GM12874 (cell line): ENCODE measurements around the gene PROSER3.
A peak's percentile ranks its signal among the peaks of the same experiment; 100 is the strongest.

Experiments used
- CTCF ChIP-seq: IDR thresholded peaks from 2 replicates; pipeline ENCODE4 v1.5.1; 2011; ENCODE audit warnings: low read depth, mild to moderate bottlenecking, control low read depth, low read length, moderate library complexity; ENCODE audit not compliant: insufficient read depth

Gene PROSER3

GRCh38 chr19:35738021-35738886, 19.7 kb upstream of the PROSER3 start:
- no peak for TF ChIP-seq CTCF

GRCh38 chr19:35738887-35739229, 19.1 kb upstream of the PROSER3 start:
- no peak for TF ChIP-seq CTCF

GRCh38 chr19:35739275-35740107, 18.5 kb upstream of the PROSER3 start:
- no peak for TF ChIP-seq CTCF

GRCh38 chr19:35740108-35740422, 17.9 kb upstream of the PROSER3 start:
- TF ChIP-seq CTCF = no peak

- TF ChIP-seq CTCF = peak; percentile 28
These were observed 17.4 kb upstream of the PROSER3 start for GRCh38 chr19:35740423-35741202.

- TF ChIP-seq CTCF = no peak
These were observed 16.8 kb upstream of the PROSER3 start for GRCh38 chr19:35741203-35741515.

GRCh38 chr19:35742121-35742724, 15.8 kb upstream of the PROSER3 start, which contains the start of gene IGFLR1:
Gene IGFLR1, minus strand, starts transcription at chr19:35742452. Its CDS starts 1,272 bp downstream, at chr19:35741180.
- TF ChIP-seq CTCF = no peak
